ENCODE results near the gene LTBP4.

DNA sequence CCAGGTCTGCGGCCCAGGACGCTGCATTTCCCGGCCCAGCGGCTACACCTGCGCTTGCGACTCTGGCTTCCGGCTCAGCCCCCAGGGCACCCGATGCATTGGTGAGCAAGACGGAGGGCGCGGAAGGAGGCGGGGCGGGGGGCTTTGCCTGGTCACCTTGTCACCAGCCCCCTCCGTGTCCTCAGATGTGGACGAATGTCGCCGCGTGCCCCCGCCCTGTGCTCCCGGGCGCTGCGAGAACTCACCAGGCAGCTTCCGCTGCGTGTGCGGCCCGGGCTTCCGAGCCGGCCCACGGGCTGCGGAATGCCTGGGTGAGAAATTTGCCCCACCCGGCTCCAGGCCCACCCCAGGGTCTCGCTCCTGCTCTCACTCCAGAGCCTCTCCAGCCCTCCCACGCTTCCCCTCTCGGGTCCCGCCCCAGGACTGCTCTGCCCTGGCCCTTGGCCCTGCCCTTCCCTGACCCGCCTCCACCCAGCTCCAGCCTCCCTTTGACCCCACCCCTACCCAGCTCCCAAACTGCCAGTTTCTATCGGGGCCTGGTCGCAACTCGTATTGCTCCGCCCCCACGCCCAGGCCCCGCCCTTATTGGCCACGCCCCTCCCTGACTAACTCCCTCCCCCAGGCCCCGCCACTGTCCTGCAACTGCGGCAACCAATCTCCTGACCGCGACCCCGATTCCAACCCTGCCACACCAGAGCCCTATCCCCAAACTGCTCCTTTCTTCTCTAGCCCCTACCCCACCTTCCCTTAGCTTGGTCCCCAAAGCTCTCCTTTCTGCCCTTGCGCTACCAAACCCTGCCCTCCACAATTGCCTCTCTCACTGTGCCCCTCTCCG, 8.6 kb downstream of the LTBP4 start:
- TF ChIP-seq CTCF (IDR thresholded peaks at IDR 0.05; ENCODE audit: extremely low read depth in 1 of 2, insufficient read depth in 1 of 2, low read depth in 1 of 2, low read length in 2 of 2) (no peak), POLR2AphosphoS5 (IDR thresholded peaks at IDR 0.05; ENCODE audit: insufficient read depth, low read depth, low read length) (peak; percentile 28), EZH2 (IDR thresholded peaks at IDR 0.05; ENCODE audit: borderline replicate concordance, low read depth, low read length, severe bottlenecking) (no peak), POLR2A (IDR thresholded peaks at IDR 0.05; ENCODE audit: low read depth, low read length) (peak; percentile 30), MYC (IDR thresholded peaks at IDR 0.05; ENCODE audit: low read depth, low read length) (no peak), JUN (IDR thresholded peaks at IDR 0.05; ENCODE audit: borderline replicate concordance, insufficient read depth, insufficient read length, low read depth) (no peak)

Data from endothelial cell of umbilical vein (primary cell).